Endothelial cell of umbilical vein (primary cell): ENCODE results near the gene PFKFB4. TPM values are rescaled to one million over a fixed set of nuclear protein-coding genes. Genes with fewer than 3 reads are reported as not detected.

ENCODE experiments used
- BruUV-seq: library from RNA; stranded (reverse); fragments of 400-500 nt; replicated peaks from 2 replicates; lab custom pipeline; 2021; lab: Mats Ljungman, UMichigan
- CTCF ChIA-PET: fragments of 300-600, 350-600 bp; sonication (Branson Sonifier 250); formaldehyde crosslinking; loops from one replicate; lab custom pipeline; 2021; ENCODE audit warnings: antibody characterized with exemption, inconsistent platforms; lab: Charles Lee
- POLR2A ChIA-PET: fragments of 300-600, 350-600 bp; sonication (Branson Sonifier 250); formaldehyde crosslinking; loops from one replicate; lab custom pipeline; 2021; ENCODE audit warnings: antibody characterized with exemption, inconsistent platforms; lab: Charles Lee
- DNase-seq: peaks from one replicate; pipeline ENCODE4 v3.0.0-alpha.2; 2011; ENCODE audit warnings: low read depth, low spot score
- FAIRE-seq: peaks from 2 replicates; lab custom pipeline; 2011; peaks lifted over from hg19 to GRCh38; lab: Jason Lieb, UNC
- H2AFZ ChIP-seq: 2 replicates; pipeline ENCODE4 v1.6.0; 2012; ENCODE audit warnings: low read depth, low read length, control low read depth, inconsistent platforms
- H3K27ac ChIP-seq: 2 replicates; pipeline ENCODE4 v1.5.1; 2011; ENCODE audit warnings: low read depth, mild to moderate bottlenecking, control low read depth, low read length, moderate library complexity; ENCODE audit not compliant: insufficient read depth
- H3K27me3 ChIP-seq, 2 experiments: 2 replicates each; pipeline versions ENCODE4 v1.6.0 to v1.6.1; 2011; ENCODE audit warnings: low read length in 2 of 2, mixed read lengths in 1 of 2; ENCODE audit not compliant: control insufficient read depth in 2 of 2, insufficient read depth in 2 of 2
- H3K36me3 ChIP-seq, 2 experiments: 2 replicates in 1 of 2; 3 replicates in 1 of 2; pipeline ENCODE4 v1.5.1; 2011; ENCODE audit warnings: low read length in 2 of 2, mild to moderate bottlenecking in 1 of 2, moderate library complexity in 1 of 2; ENCODE audit not compliant: control insufficient read depth in 2 of 2, insufficient read depth in 2 of 2; ENCODE audit errors: extremely low read depth in 1 of 2
- H3K4me1 ChIP-seq: 3 replicates; pipeline ENCODE4 v1.5.1; 2011; ENCODE audit warnings: mild to moderate bottlenecking, low read length; ENCODE audit not compliant: control insufficient read depth, insufficient read depth; ENCODE audit errors: extremely low read depth
- H3K4me2 ChIP-seq: 2 replicates; pipeline ENCODE4 v1.6.1; 2011; ENCODE audit warnings: low read length, control low read depth, mixed read lengths; ENCODE audit not compliant: insufficient read depth
- H3K4me3 ChIP-seq, 3 experiments: fragments of 200-600 bp in 1 of 3; sonication (generic), shearing (Covaris generic) in 1 of 3; replicated peaks in 1 of 3; 2 replicates each; pipeline ENCODE4 v1.5.1; 2011 to 2016; ENCODE audit warnings: control low read depth in 3 of 3, low read length in 3 of 3, mild to moderate bottlenecking in 2 of 3, inconsistent platforms in 1 of 3, low read depth in 1 of 3, moderate library complexity in 1 of 3; ENCODE audit not compliant: insufficient read depth in 1 of 3
- H3K79me2 ChIP-seq: 2 replicates; pipeline ENCODE4 v1.6.0; 2012; ENCODE audit warnings: low read length, inconsistent platforms; ENCODE audit not compliant: control insufficient read depth, insufficient read depth
- H3K9ac ChIP-seq: replicated peaks from 2 replicates; pipeline ENCODE3; 2011; ENCODE audit warnings: low read length, control low read depth; ENCODE audit not compliant: insufficient read depth; ENCODE audit errors: extremely low read depth
- H3K9me1 ChIP-seq: replicated peaks from 3 replicates; pipeline ENCODE4 v1.6.0; 2011; ENCODE audit warnings: mild to moderate bottlenecking, low read length; ENCODE audit not compliant: control insufficient read depth, insufficient read depth; ENCODE audit errors: extremely low read depth
- H3K9me3 ChIP-seq: replicated peaks from 2 replicates; pipeline ENCODE4 v1.5.1; 2012; ENCODE audit warnings: low read length, inconsistent platforms; ENCODE audit not compliant: control insufficient read depth, insufficient read depth
- H4K20me1 ChIP-seq: replicated peaks from 2 replicates; pipeline ENCODE3; 2011; ENCODE audit warnings: mild to moderate bottlenecking, low read length; ENCODE audit not compliant: control insufficient read depth, insufficient read depth; ENCODE audit errors: extremely low read depth
- CTCF ChIP-seq, 2 donors: IDR thresholded peaks; 1 replicate in 1 of 2; 2 replicates in 1 of 2; pipeline ENCODE4 v1.5.1; 2011; ENCODE audit warnings: low read length in 2 of 2, mild to moderate bottlenecking in 2 of 2, moderate library complexity in 2 of 2, control low read depth in 1 of 2, inconsistent platforms in 1 of 2, low read depth in 1 of 2; ENCODE audit not compliant: insufficient read depth in 1 of 2; ENCODE audit errors: extremely low read depth in 1 of 2
- EZH2 ChIP-seq: IDR thresholded peaks from 2 replicates; pipeline ENCODE4 v1.6.1; 2012; ENCODE audit warnings: borderline replicate concordance, low read depth, mild to moderate bottlenecking, moderate library complexity, low read length, inconsistent platforms; ENCODE audit not compliant: severe bottlenecking
- FOS ChIP-seq: IDR thresholded peaks from 2 replicates; pipeline ENCODE4 v1.6.1; 2011; ENCODE audit warnings: mild to moderate bottlenecking, low read length, moderate library complexity, borderline replicate concordance; ENCODE audit not compliant: insufficient read depth
- GATA2 ChIP-seq: IDR thresholded peaks from 2 replicates; pipeline ENCODE4 v1.7.0; 2011; ENCODE audit warnings: low read depth, mild to moderate bottlenecking, moderate library complexity, mixed read lengths, low read length; ENCODE audit not compliant: insufficient read length, insufficient read depth
- JUN ChIP-seq: IDR thresholded peaks from 2 replicates; pipeline ENCODE4 v1.6.1; 2011; ENCODE audit warnings: borderline replicate concordance, low read depth; ENCODE audit not compliant: insufficient read length, insufficient read depth
- MAX ChIP-seq: IDR thresholded peaks from 2 replicates; pipeline ENCODE4 v1.6.1; 2011; ENCODE audit not compliant: insufficient read depth, insufficient read length
- MYC ChIP-seq: IDR thresholded peaks from one replicate; pipeline ENCODE4 v1.6.1; 2011; ENCODE audit warnings: mild to moderate bottlenecking, low read depth, low read length
- POLR2A ChIP-seq: IDR thresholded peaks from 2 replicates; pipeline ENCODE4 v1.6.1; 2012; ENCODE audit warnings: low read depth, mild to moderate bottlenecking, control low read depth, low read length
- POLR2AphosphoS5 ChIP-seq: IDR thresholded peaks from 2 replicates; pipeline ENCODE4 v1.6.1; 2012; ENCODE audit warnings: low read depth, mild to moderate bottlenecking, control low read depth, low read length, moderate library complexity; ENCODE audit not compliant: insufficient read depth
- dilution Hi-C: fragments of 300-500 bp; cut with MboI; formaldehyde crosslinking; loops from one replicate; pipeline ENCODE4 v1.15.0; 2019; ENCODE audit warnings: low sequenced_read_pairs; ENCODE audit not compliant: extremely low pct_ligation_motif_present
- intact Hi-C: fragments of 100-400 bp; cut with micrococcal nuclease; formaldehyde crosslinking; loops from one replicate; pipeline ENCODE4 v1.10.0; 2022
- microRNA counts: library from miRNA; unstranded; fragments of <30 nt; microRNA quantifications from one replicate; lab custom pipeline; 2016
- microRNA-seq: library from miRNA; unstranded; fragments of <30 nt; microRNA quantifications from one replicate; pipeline ENCODE4 v1.2.0, GENCODE V29; 2021; ENCODE audit warnings: borderline number of aligned reads, borderline replicate concordance
- polyA plus RNA-seq, 4 experiments: library from polyadenylated mRNA; depleted of rRNA in 3 of 4; stranded (reverse) in 3 of 4; unstranded in 1 of 4; fragments of >200 nt; gene quantifications; 2 replicates each; pipeline versions ENCODE4 v1.2.1 to v1.2.3, GENCODE V29; 2011 to 2012; ENCODE audit warnings: missing spikeins in 1 of 4
- small RNA-seq: library from RNA; depleted of rRNA; stranded (forward); fragments of <200 nt; gene quantifications from one replicate; pipeline ENCODE3, GENCODE V24; 2012; ENCODE audit warnings: low replicate concordance, low read depth; ENCODE audit not compliant: insufficient read depth, insufficient read length
- total RNA-seq: library from RNA; stranded (reverse); gene quantifications from 2 replicates; pipeline ENCODE4 v1.2.3, GENCODE V29; 2021

The PFKFB4 gene
- total and polyA plus RNA-seq, 2 donors (not counting 3 experiments of a cell fraction or from before 2014, with no cell fraction given): 4.0 to 4.2 TPM

GRCh38 chr3:48468329-48468731 lies 88.3 kb downstream of the PFKFB4 start:
- Histone ChIP-seq H3K79me2 (peaks cover 59% of the 10 kb centered on the region), H3K27me3 (no peaks in the 10 kb centered on the region), H3K9me3 (no peaks in the 10 kb centered on the region), H3K4me1 (peaks cover 31% of the 10 kb centered on the region), H3K4me2 (no peak overlapping the region), H3K9ac (no peak overlapping the region), H3K36me3 (peaks cover 0 to 34% of the 10 kb centered on the region in 2 experiments), H2AFZ (no peak overlapping the region), H3K9me1 (no peaks in the 10 kb centered on the region), H3K4me3 (no peak overlapping the region), H3K27ac (no peak overlapping the region), H4K20me1 (no peaks in the 10 kb centered on the region)
- intact Hi-C loops: no loop called here
- ChIA-PET CTCF (interaction anchor here (1.2 to 6.2 kb wide), 2 partner anchors 32 to 81 kb away, joined by 3 to 63 read pairs; no protein-coding TSS in a partner anchor), POLR2A (no interaction called here)
- dilution Hi-C loops: no loop called here
- FAIRE-seq (no peak), DNase-seq (no peak)
- TF ChIP-seq CTCF (IDR thresholded peaks at IDR 0.05; ENCODE audit: extremely low read depth in 1 of 2, insufficient read depth in 1 of 2, low read depth in 1 of 2, low read length in 2 of 2) (no peak), EZH2 (no peak), MAX (no peak), GATA2 (no peak), JUN (no peak), FOS (no peak), MYC (no peak), POLR2A (peak; percentile 36), POLR2AphosphoS5 (peak; percentile 19)
- BruUV-seq: no TSS peak

MicroRNAs encoded within 50 kb of the gene (microRNA counts, 767-probe panel; counts per million panel counts)
- microRNA hsa-miR-711 (lab: Ali Mortazavi, UCI): 723 counts per million, percentile 96 among the panel's probes with 10 or more counts

Small RNA genes within 50 kb of the gene (microRNA-seq; reads per million reads assigned to microRNA genes)
- gene MIR6823: not detected
- not detected for gene MIR711

Small RNA genes within 50 kb of the gene (small RNA-seq; reads per million reads assigned to genes)
- gene MIR6823: not detected

Other genes starting within 250 kb of the PFKFB4 start
- gene SPINK8, start 223.1 kb downstream of the PFKFB4 start, total RNA-seq: not detected in 2 replicates
- gene SPINK8, start 223.1 kb downstream of the PFKFB4 start, polyA plus RNA-seq: not detected in 2 replicates
- gene FBXW12, start 184.6 kb downstream of the PFKFB4 start, total RNA-seq: not detected in 2 replicates
- gene FBXW12, start 184.6 kb downstream of the PFKFB4 start, polyA plus RNA-seq: not detected in 2 replicates
- gene PLXNB1, start 126.7 kb downstream of the PFKFB4 start, total RNA-seq: 43.0 and 43.1 TPM in 2 replicates
- gene PLXNB1, start 126.7 kb downstream of the PFKFB4 start, polyA plus RNA-seq: 45.2 and 47.5 TPM in 2 replicates
- 9.8 and 11.2 TPM in 2 replicates for gene CCDC51, start 116.7 kb downstream of the PFKFB4 start, total RNA-seq
- gene CCDC51, start 116.7 kb downstream of the PFKFB4 start, polyA plus RNA-seq: 10.1 and 11.3 TPM in 2 replicates
- 306 and 332 TPM in 2 replicates for gene TMA7, start 116.5 kb downstream of the PFKFB4 start, total RNA-seq
- gene TMA7, start 116.5 kb downstream of the PFKFB4 start, polyA plus RNA-seq: 73.0 and 137 TPM in 2 replicates
- 12.6 and 14.7 TPM in 2 replicates for gene ATRIP, start 110.1 kb downstream of the PFKFB4 start, total RNA-seq
- gene ATRIP, start 110.1 kb downstream of the PFKFB4 start, polyA plus RNA-seq: 10.6 and 13.0 TPM in 2 replicates
- gene SHISA5, start 52.6 kb downstream of the PFKFB4 start, total RNA-seq: 205 and 213 TPM in 2 replicates
- gene SHISA5, start 52.6 kb downstream of the PFKFB4 start, polyA plus RNA-seq: 320 and 401 TPM in 2 replicates
- not detected in 2 replicates for gene UCN2, start 7.0 kb upstream of the PFKFB4 start, total RNA-seq
- gene UCN2, start 7.0 kb upstream of the PFKFB4 start, polyA plus RNA-seq: 0.05 and 0.11 TPM in 2 replicates
- gene COL7A1, start 38.5 kb upstream of the PFKFB4 start, total RNA-seq: 1.5 and 1.9 TPM in 2 replicates
- gene COL7A1, start 38.5 kb upstream of the PFKFB4 start, polyA plus RNA-seq: 0.55 and 1.1 TPM in 2 replicates
- gene UQCRC1, start 52.8 kb upstream of the PFKFB4 start, total RNA-seq: 184 and 186 TPM in 2 replicates
- gene UQCRC1, start 52.8 kb upstream of the PFKFB4 start, polyA plus RNA-seq: 415 and 427 TPM in 2 replicates
- gene TMEM89, start 65.0 kb upstream of the PFKFB4 start, total RNA-seq: not detected in 2 replicates
- gene TMEM89, start 65.0 kb upstream of the PFKFB4 start, polyA plus RNA-seq: not detected in 2 replicates
- gene SLC26A6, start 78.7 kb upstream of the PFKFB4 start, total RNA-seq: 32.2 and 34.8 TPM in 2 replicates
- 31.0 and 35.3 TPM in 2 replicates for gene SLC26A6, start 78.7 kb upstream of the PFKFB4 start, polyA plus RNA-seq
- 0.46 and 0.71 TPM in 2 replicates for gene CELSR3, start 106.1 kb upstream of the PFKFB4 start, total RNA-seq
- 0.25 and 0.32 TPM in 2 replicates for gene CELSR3, start 106.1 kb upstream of the PFKFB4 start, polyA plus RNA-seq
- 12.8 and 13.4 TPM in 2 replicates for gene NCKIPSD, start 129.1 kb upstream of the PFKFB4 start, total RNA-seq
- gene NCKIPSD, start 129.1 kb upstream of the PFKFB4 start, polyA plus RNA-seq: 19.1 and 26.2 TPM in 2 replicates
- 72.4 and 81.8 TPM in 2 replicates for gene IP6K2, start 160.4 kb upstream of the PFKFB4 start, total RNA-seq
- 138 and 143 TPM in 2 replicates for gene IP6K2, start 160.4 kb upstream of the PFKFB4 start, polyA plus RNA-seq